Muscle layer of duodenum (tissue), 2 donors: Measurements from ENCODE around the gene NDUFB8.

ENCODE experiments used
- H3K27ac ChIP-seq: one replicate; pipeline ENCODE4 v1.7.0; 2013; ENCODE audit warnings: mild to moderate bottlenecking, low read length
- H3K27me3 ChIP-seq: one replicate; pipeline ENCODE4 v1.7.0; 2013; ENCODE audit warnings: low read depth, mild to moderate bottlenecking, control low read depth, low read length
- H3K36me3 ChIP-seq, 2 donors: one replicate each; pipeline ENCODE4 v1.7.0; 2013; ENCODE audit warnings: low read length in 2 of 2, control low read depth in 1 of 2, mild to moderate bottlenecking in 1 of 2; ENCODE audit not compliant: insufficient read depth in 2 of 2, control insufficient read depth in 1 of 2
- H3K4me1 ChIP-seq, 2 donors: one replicate each; pipeline ENCODE4 v1.7.0; 2013; ENCODE audit warnings: low read length in 2 of 2, mild to moderate bottlenecking in 2 of 2, control low read depth in 1 of 2, moderate library complexity in 1 of 2; ENCODE audit not compliant: insufficient read depth in 2 of 2, control insufficient read depth in 1 of 2
- H3K4me3 ChIP-seq, 2 donors: one replicate each; pipeline ENCODE4 v1.7.0; 2013; ENCODE audit warnings: low read length in 2 of 2, low read depth in 1 of 2, mild to moderate bottlenecking in 1 of 2
- H3K9me3 ChIP-seq, 2 donors: one replicate each; pipeline ENCODE4 v1.7.0; 2013; ENCODE audit warnings: low read length in 2 of 2, control low read depth in 1 of 2, mild to moderate bottlenecking in 1 of 2; ENCODE audit not compliant: control insufficient read depth in 1 of 2
- donor health status: healthy.

The NDUFB8 gene

GRCh38 chr10:100519311-100520051, 10.2 kb downstream of the NDUFB8 start, which contains the start of gene SEC31B:
TSS of gene SEC31B (minus strand) at chr10:100519861. CDS start at chr10:100516952, 2,909 bp downstream.
- no peak within 1 kb of the TSS for H3K27ac ChIP-seq
- peaks cover 0 to 7% of the 10 kb centered on the region in 2 donors for H3K4me1 ChIP-seq
- H3K9me3 ChIP-seq = no peaks in the 10 kb centered on the region
- peak within 1 kb of the TSS; percentile 30 to 69 for H3K4me3 ChIP-seq
- peaks cover 13 to 15% of the 10 kb centered on the region in 2 donors for H3K36me3 ChIP-seq
- no peaks in the 10 kb centered on the region for H3K27me3 ChIP-seq

GRCh38 chr10:100518761-100519241, 10.9 kb downstream of the NDUFB8 start:
- Histone ChIP-seq H3K4me1 (peaks cover 0 to 7% of the 10 kb centered on the region in 2 donors), H3K27me3 (no peaks in the 10 kb centered on the region), H3K27ac (no peak overlapping the region), H3K4me3 (peak overlapping the region; percentile 30 to 69), H3K36me3 (peaks cover 6 to 14% of the 10 kb centered on the region in 2 donors), H3K9me3 (no peaks in the 10 kb centered on the region)

GRCh38 chr10:100516847-100517246, 12.8 kb downstream of the NDUFB8 start:
- Histone ChIP-seq H3K9me3 (no peaks in the 10 kb centered on the region), H3K36me3 (peaks cover 7 to 17% of the 10 kb centered on the region in 2 donors), H3K4me1 (peaks cover 0 to 7% of the 10 kb centered on the region in 2 donors), H3K4me3 (no peak overlapping the region), H3K27me3 (no peaks in the 10 kb centered on the region), H3K27ac (no peak overlapping the region)

- Histone ChIP-seq H3K4me3 (no peak overlapping the region), H3K27me3 (no peaks in the 10 kb centered on the region), H3K27ac (no peak overlapping the region), H3K9me3 (no peaks in the 10 kb centered on the region), H3K36me3 (peaks cover 7 to 28% of the 10 kb centered on the region in 2 donors), H3K4me1 (peaks cover 0 to 7% of the 10 kb centered on the region in 2 donors)
Measured at GRCh38 chr10:100515612-100516011, 14.1 kb downstream of the NDUFB8 start.

GRCh38 chr10:100510533-100511308, 18.9 kb downstream of the NDUFB8 start:
- peaks cover 16 to 73% of the 10 kb centered on the region in 2 donors for H3K36me3 ChIP-seq
- H3K27ac ChIP-seq = no peak overlapping the region
- no peaks in the 10 kb centered on the region for H3K9me3 ChIP-seq
- no peak overlapping the region for H3K4me3 ChIP-seq
- H3K27me3 ChIP-seq = no peaks in the 10 kb centered on the region
- H3K4me1 ChIP-seq = no peaks in the 10 kb centered on the region

- Histone ChIP-seq H3K27ac (no peak overlapping the region), H3K9me3 (no peaks in the 10 kb centered on the region), H3K36me3 (peaks cover 17 to 84% of the 10 kb centered on the region in 2 donors), H3K4me1 (no peaks in the 10 kb centered on the region), H3K27me3 (no peaks in the 10 kb centered on the region), H3K4me3 (no peak overlapping the region)
Measured at GRCh38 chr10:100509241-100509840, 20.3 kb downstream of the NDUFB8 start.

- Histone ChIP-seq H3K36me3 (peaks cover 23 to 80% of the 10 kb centered on the region in 2 donors), H3K27ac (no peak overlapping the region), H3K4me3 (no peak overlapping the region), H3K27me3 (no peaks in the 10 kb centered on the region), H3K9me3 (no peaks in the 10 kb centered on the region), H3K4me1 (no peaks in the 10 kb centered on the region)
Measured at GRCh38 chr10:100508691-100509150, 20.9 kb downstream of the NDUFB8 start.

- Histone ChIP-seq H3K4me3 (no peak overlapping the region), H3K27me3 (no peaks in the 10 kb centered on the region), H3K27ac (no peak overlapping the region), H3K4me1 (no peaks in the 10 kb centered on the region), H3K9me3 (no peaks in the 10 kb centered on the region), H3K36me3 (peaks cover 23 to 80% of the 10 kb centered on the region in 2 donors)
Measured at GRCh38 chr10:100508266-100508665, 21.4 kb downstream of the NDUFB8 start.

- Histone ChIP-seq H3K4me1 (no peaks in the 10 kb centered on the region), H3K27ac (no peak overlapping the region), H3K36me3 (peaks cover 26 to 78% of the 10 kb centered on the region in 2 donors), H3K27me3 (no peaks in the 10 kb centered on the region), H3K4me3 (no peak overlapping the region), H3K9me3 (no peaks in the 10 kb centered on the region)
Measured at GRCh38 chr10:100507357-100507732, 22.3 kb downstream of the NDUFB8 start.

GRCh38 chr10:100506596-100507356, 22.9 kb downstream of the NDUFB8 start:
- Histone ChIP-seq H3K4me3 (no peak overlapping the region), H3K36me3 (peaks cover 26 to 78% of the 10 kb centered on the region in 2 donors), H3K4me1 (no peaks in the 10 kb centered on the region), H3K27ac (no peak overlapping the region), H3K9me3 (no peaks in the 10 kb centered on the region), H3K27me3 (no peaks in the 10 kb centered on the region)
